Measurements from ENCODE around the gene ST6GALNAC4.

Gene ST6GALNAC4

GRCh38 chr9:127916720-127917581 lies at the start of gene ST6GALNAC4:
Gene ST6GALNAC4 (minus strand): TSS chr9:127917041. CDS start chr9:127916419, 622 bp downstream.
- peak; percentile 98 for DNase-seq

DNA sequence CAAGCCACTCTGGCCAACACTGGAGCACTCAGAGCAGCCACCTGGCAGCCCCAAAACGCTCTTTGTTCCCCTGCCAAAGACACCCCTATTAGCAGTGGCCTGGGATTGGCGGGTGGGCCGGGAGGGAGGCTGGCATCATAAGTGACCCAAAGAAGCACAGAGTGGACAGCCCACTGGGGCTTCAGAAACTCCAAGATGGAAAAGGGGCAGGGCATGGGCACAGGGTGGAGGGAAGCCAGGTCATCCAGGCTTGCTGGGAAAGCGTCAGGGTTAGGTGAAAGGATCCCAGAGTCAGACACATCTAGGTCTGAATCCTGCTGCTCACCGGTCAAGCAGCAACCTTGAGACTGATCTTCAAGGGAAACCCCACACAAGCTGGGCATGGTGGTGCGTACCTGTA lies 49.1 kb upstream of the ST6GALNAC4 start:
- no peak for DNase-seq

DNA sequence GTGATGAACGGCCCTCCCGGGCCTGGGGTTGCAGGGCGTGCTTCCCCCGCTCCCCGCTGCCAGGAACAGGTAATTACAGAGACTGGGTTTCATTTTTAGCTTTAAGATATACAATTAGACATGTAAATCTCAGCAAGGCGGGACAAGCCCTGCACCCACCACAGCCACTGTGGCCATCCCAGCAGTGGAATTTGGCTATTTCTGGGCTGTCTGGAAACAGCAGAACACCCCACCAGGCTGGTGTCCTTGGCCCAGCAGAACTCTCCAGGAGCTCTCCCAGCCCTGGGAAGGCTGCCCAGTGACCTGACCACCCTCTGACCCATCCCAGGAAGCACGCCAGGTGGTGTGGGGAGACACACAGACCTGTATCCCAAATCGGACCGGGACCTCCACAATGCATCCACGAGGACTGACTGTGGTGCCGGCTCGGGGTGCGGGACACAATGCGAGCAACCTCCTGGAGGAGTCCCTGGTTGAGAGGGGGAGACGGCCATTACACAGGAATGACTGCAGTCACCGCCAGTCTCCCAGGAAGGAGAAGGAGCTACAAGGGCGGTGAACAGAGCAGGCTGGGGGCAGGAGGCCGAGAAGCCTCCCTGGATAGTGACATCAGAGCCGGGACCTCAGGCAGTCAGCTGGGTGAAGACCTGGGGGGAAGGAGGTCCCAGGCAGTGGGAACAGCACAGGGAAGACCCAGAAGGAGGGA lies 46.7 kb upstream of the ST6GALNAC4 start:
- DNase-seq: no peak

DNA sequence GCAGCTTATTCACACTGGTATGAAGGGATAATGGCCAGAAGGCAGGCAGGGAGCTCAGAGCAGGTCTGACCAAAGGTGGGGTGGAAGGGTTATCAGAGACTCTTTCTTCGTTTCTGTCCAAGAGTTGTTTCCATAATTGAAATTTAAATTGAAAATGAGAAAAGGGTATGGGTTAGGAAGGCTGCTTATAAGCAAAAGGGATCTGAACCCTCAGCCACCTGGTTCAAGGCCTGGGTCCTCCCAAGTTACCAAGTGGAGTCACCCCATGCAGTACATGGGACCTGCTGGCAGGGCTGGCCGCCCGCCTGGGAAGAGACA lies 46.2 kb upstream of the ST6GALNAC4 start:
- DNase-seq: no peak

DNA sequence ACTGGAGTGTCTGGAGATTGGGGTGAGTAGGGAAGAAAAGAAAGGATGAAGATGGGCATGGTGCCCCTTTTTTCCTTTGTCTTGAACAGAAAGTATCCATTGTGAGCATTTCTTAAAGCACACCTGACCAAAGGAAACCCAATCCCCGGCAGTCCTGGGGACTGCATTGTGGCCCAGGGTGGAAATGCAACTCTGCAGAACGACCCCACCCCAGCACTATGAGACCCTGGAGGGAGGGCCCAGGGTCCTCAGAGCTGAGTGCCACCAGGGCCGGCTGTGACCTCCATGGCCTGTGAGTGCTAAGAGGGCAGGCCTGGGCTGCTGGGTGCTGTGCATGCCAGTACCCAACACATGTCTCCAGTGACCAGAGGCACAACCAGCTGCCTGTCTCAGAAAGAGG lies 45.4 kb upstream of the ST6GALNAC4 start:
- DNase-seq: no peak

GRCh38 chr9:127961613-127962155 lies 44.8 kb upstream of the ST6GALNAC4 start:
- no peak for DNase-seq

GRCh38 chr9:127961155-127961490 lies 44.3 kb upstream of the ST6GALNAC4 start:
- no peak for DNase-seq

- DNase-seq: no peak
Measured at GRCh38 chr9:127960410-127961154, 43.7 kb upstream of the ST6GALNAC4 start.

DNA sequence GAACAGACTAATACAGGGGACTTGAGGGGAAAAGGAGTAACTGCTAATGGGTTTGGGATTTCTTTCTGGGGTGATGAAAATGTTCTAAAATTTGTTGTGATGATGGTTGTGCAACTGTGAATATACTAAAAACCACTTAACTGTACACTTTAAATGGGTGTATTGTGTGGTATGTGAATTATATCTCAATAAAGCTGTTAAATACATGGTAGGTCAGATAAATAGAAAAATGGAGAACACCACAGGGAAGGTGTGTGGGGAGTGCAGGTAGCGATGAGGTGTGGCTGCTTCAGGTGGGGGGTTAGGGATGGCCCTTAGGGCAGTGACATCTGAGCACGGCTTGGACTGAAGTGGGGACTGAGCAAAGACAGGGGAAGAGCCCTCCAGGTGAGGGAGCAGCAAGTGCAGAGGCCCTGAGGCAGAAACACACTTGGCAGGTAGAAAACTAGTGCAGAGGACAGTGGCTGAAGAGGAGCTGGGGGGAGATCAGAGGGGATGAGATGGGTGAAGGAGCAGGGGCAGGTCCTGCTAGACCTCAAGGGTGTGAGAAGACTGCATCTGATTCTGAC lies 43.1 kb upstream of the ST6GALNAC4 start:
- no peak for DNase-seq

- no peak for DNase-seq
Measured at GRCh38 chr9:127959398-127959797, 42.6 kb upstream of the ST6GALNAC4 start.

GRCh38 chr9:127958728-127959127 lies 41.9 kb upstream of the ST6GALNAC4 start:
- no peak for DNase-seq

- peak; percentile 87 for DNase-seq
Measured at GRCh38 chr9:127955294-127956015, 38.6 kb upstream of the ST6GALNAC4 start.

DNA sequence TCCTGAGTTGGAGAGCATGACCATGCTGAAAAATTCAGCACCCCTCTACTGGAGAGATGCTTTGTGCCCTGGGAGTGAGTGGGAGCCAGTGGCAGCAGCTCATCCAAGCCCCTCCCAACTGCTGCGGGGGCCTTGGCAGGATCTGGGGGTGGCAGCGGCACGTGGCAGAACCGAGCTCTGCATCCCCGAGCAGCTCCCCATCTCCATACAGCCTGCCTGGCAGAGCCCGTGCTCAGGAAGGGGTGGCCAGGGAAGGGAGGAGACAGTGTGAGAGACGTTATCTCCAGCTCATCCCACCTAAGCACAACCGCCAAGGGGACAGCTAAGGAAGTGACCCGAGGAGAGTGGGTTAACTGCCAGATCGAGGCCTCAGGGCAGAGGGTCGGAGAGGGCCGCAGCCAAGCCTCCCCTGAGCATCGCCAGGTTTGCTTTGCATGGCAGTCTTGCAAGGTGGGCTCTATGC lies 38.0 kb upstream of the ST6GALNAC4 start:
- DNase-seq: no peak

GRCh38 chr9:127953768-127954505 lies 37.1 kb upstream of the ST6GALNAC4 start:
- no peak for DNase-seq

- no peak for DNase-seq
Measured at GRCh38 chr9:127953154-127953553, 36.3 kb upstream of the ST6GALNAC4 start.

DNA sequence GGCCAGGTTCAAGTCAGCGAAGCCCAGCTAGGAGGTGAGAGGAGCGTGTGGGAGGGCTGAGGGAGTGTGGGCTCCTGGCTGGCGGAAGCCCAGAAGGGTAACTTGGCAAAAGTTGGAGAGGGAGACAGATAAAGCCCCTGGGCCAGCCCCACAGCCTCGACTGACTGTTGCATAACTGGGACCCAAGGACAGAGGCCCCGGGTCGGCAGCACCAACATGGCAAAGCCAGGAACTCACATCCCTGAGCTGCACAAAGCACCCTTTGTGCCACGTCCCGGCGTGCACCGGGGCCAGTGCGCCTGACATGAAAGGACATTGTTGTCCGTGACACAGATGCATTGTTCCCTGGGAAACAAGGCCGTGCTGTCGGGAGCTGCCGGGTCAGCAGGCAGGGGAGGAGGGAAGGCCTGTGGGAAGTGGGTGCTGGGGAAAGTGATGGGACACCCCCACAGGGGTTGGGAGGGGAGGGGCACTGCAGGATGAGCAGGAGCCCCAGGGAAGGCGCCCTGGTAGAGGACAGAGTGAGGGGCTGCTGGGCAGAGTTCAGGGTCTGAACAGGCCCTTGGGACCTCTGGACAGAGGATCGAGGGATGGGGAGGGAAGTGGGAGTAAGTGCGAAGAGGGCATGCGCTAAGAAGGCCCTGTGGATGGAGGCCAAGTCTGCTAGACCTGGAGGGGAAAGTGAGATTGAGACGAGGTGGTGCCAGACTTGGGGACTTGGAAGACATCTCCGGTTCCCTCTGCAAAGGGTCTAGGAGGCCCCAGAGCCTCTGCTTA lies 33.9 kb upstream of the ST6GALNAC4 start:
- DNase-seq: no peak

- no peak for DNase-seq
Measured at GRCh38 chr9:127949827-127950512, 33.1 kb upstream of the ST6GALNAC4 start.

- DNase-seq: no peak
Measured at GRCh38 chr9:127947841-127948710, 31.2 kb upstream of the ST6GALNAC4 start.

DNA sequence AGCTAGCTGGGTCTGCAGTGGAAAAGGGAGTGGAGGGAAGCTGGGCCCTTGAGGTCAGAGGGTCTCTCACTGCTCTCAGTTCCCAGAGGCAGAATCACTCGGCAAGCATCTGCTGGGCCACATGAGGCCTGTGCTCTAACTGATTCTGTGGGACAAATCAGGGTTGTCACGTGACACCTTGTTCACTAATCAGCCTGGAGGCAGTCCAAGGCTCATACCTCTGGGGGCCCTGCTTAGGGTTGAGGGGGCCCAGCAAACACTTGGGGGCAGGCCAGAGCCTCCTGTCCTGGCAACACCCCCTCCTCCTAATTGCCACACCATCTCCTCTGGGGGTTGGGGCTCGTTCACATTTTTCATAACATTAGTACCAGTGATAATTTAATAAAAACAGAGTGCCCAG lies 29.9 kb upstream of the ST6GALNAC4 start:
- no peak for DNase-seq
